GM23338 (cell line): Measurements from ENCODE around the gene MLLT3. TPM values are rescaled to one million over a fixed set of nuclear protein-coding genes. Genes with fewer than 3 reads are reported as not detected.

Experiments
- ATAC-seq: fragments of 200-7000 bp; cut with Tn5 transposase; 3 replicates; pipeline ENCODE4 v1.9.1; 2020
- DNase-seq: peaks from one replicate; pipeline ENCODE4 v3.0.0-alpha.2; 2015; ENCODE audit warnings: low spot score
- H2AFZ ChIP-seq: fragments of 200-600 bp; sonication (generic); 2 replicates; pipeline ENCODE4 v1.8.0; 2016; ENCODE audit warnings: antibody characterized with exemption, mild to moderate bottlenecking, moderate library complexity
- H3F3A ChIP-seq: fragments of 200-600 bp; sonication (generic); replicated peaks from 2 replicates; pipeline ENCODE4 v1.8.0; 2017; ENCODE audit warnings: antibody characterized with exemption, mixed run types, low read depth
- H3K27ac ChIP-seq: fragments of 200-600 bp; sonication (generic); 2 replicates; pipeline ENCODE4 v1.6.1; 2016; ENCODE audit warnings: low read depth
- H3K27me3 ChIP-seq: fragments of 200-600 bp; sonication (generic); 2 replicates; pipeline ENCODE4 v1.8.0; 2016; ENCODE audit warnings: mild to moderate bottlenecking, mixed run types, moderate library complexity; ENCODE audit not compliant: insufficient read depth
- H3K36me3 ChIP-seq: fragments of 200-600 bp; sonication (generic); 2 replicates; pipeline ENCODE4 v1.8.0; 2016; ENCODE audit warnings: mild to moderate bottlenecking; ENCODE audit not compliant: insufficient read depth
- H3K4me1 ChIP-seq: fragments of 200-600 bp; sonication (generic); 2 replicates; pipeline ENCODE4 v1.8.0; 2016; ENCODE audit warnings: mild to moderate bottlenecking, moderate library complexity; ENCODE audit not compliant: insufficient read depth
- H3K4me2 ChIP-seq: fragments of 200-600 bp; sonication (generic); 2 replicates; pipeline ENCODE4 v1.7.1; 2017; ENCODE audit warnings: mixed run types
- H3K4me3 ChIP-seq: fragments of 200-600 bp; sonication (generic); 2 replicates; pipeline ENCODE4 v1.6.1; 2016; ENCODE audit warnings: mixed run types
- H3K79me2 ChIP-seq: fragments of 200-600 bp; sonication (generic); replicated peaks from 2 replicates; pipeline ENCODE4 v1.8.0; 2017; ENCODE audit warnings: mild to moderate bottlenecking; ENCODE audit not compliant: insufficient read depth
- H3K9me2 ChIP-seq: fragments of 200-600 bp; sonication (generic); 2 replicates; pipeline ENCODE4 v1.8.0; 2017; ENCODE audit not compliant: insufficient read depth
- H4K20me1 ChIP-seq: fragments of 200-600 bp; sonication (generic); replicated peaks from 2 replicates; pipeline ENCODE4 v1.8.0; 2017; ENCODE audit warnings: mild to moderate bottlenecking; ENCODE audit not compliant: insufficient read depth
- H3K27ac Mint-ChIP-seq: 2 replicates; pipeline ENCODE4 v1.8.0; 2020; ENCODE audit warnings: inconsistent platforms, mild to moderate bottlenecking, moderate library complexity, mixed read lengths
- H3K27me3 Mint-ChIP-seq: 3 replicates; pipeline ENCODE4 v1.8.0; 2022; ENCODE audit warnings: low read depth, mild to moderate bottlenecking, moderate library complexity, mixed read lengths, inconsistent platforms; ENCODE audit not compliant: insufficient read depth, poor library complexity
- H3K36me3 Mint-ChIP-seq: 3 replicates; pipeline ENCODE4 v1.8.0; 2021; ENCODE audit warnings: low read depth, mild to moderate bottlenecking, inconsistent platforms, moderate library complexity, mixed read lengths
- H3K4me1 Mint-ChIP-seq: 3 replicates; pipeline ENCODE4 v1.8.0; 2020; ENCODE audit warnings: mild to moderate bottlenecking, inconsistent platforms, mixed read lengths
- H3K4me3 Mint-ChIP-seq: 3 replicates; pipeline ENCODE4 v1.8.0; 2021; ENCODE audit warnings: moderate library complexity, mild to moderate bottlenecking, inconsistent platforms, mixed read lengths
- H3K9me3 Mint-ChIP-seq: 3 replicates; pipeline ENCODE4 v1.8.0; 2020; ENCODE audit warnings: moderate library complexity, mild to moderate bottlenecking, inconsistent platforms, mixed read lengths
- CREB1 ChIP-seq: fragments of 250-450 bp; sonication (Bioruptor Pico); IDR thresholded peaks from 2 replicates; pipeline ENCODE4 v1.5.0; 2020; ENCODE audit warnings: low read depth, mild to moderate bottlenecking, moderate library complexity
- JUNB ChIP-seq: IDR thresholded peaks from one replicate; pipeline ENCODE4 v1.6.1; 2016; ENCODE audit warnings: antibody characterized with exemption; ENCODE audit not compliant: unreplicated experiment
- STAT1 ChIP-seq: IDR thresholded peaks from one replicate; pipeline ENCODE4 v1.6.1; 2016; ENCODE audit warnings: antibody characterized with exemption; ENCODE audit not compliant: unreplicated experiment
- ZNF114 ChIP-seq: fragments of 250-450 bp; sonication (Bioruptor Pico); IDR thresholded peaks from 2 replicates; pipeline ENCODE4 v1.5.0; 2020; ENCODE audit warnings: mild to moderate bottlenecking, moderate library complexity
- polyA plus RNA-seq: library from polyadenylated mRNA; unstranded; fragments of >200 nt; fragmentation: Nextera tagmentation; extraction: Ambion mirVana; gene quantifications from 2 replicates; pipeline ENCODE4 v1.2.1, GENCODE V29; 2016
- total RNA-seq: library from RNA; depleted of rRNA; stranded (reverse); fragments of >200 nt; shearing (Covaris generic); gene quantifications from 2 replicates; pipeline ENCODE4 v1.2.3, GENCODE V29; 2014
- TF ChIP-seq, protein P1 (sequence below): IDR thresholded peaks from 2 replicates; pipeline ENCODE4 v1.6.1; 2016; ENCODE audit warnings: antibody characterized with exemption
- TF ChIP-seq, protein P2 (sequence below), 2 experiments: fragments of 200-600 bp in 1 of 2; sonication (generic) in 1 of 2; conservative IDR thresholded peaks; 2 replicates each; pipeline versions ENCODE4 v1.5.1 to v1.6.1; 2016 to 2017; ENCODE audit warnings: antibody characterized with exemption in 2 of 2, low read depth in 2 of 2, mild to moderate bottlenecking in 2 of 2, moderate library complexity in 1 of 2

The MLLT3 gene
- total and polyA plus RNA-seq, 2 experiments from 2014 or later, result 7.5 to 9.5 TPM

DNA sequence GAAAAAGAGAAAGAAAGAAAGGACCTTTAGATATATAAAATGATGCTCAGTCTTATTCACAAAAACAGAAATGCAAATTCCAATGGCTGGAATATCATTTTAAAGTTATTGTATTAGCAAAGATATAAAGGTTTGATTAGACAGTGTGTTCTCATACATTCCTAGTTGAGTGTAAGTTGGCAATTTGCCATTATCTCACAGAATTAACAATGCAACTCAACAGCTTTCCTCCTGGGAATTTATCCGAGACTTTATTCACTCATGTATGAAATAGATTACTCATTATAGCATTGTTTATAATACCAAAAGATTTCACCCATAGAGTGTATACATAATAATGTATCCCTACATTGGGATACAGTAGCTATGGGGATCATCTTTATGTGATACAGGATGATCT, 27.1 kb upstream of the MLLT3 start:
- no peak for DNase-seq
- H3K4me1 Mint-ChIP-seq, result peaks cover 3% of the 10 kb centered on the region; the same call in 2 of the 3 replicates
- 0 out of 3 replicates have a peak, but pooled peaks cover 4% of the 10 kb centered on the region for H3K36me3 Mint-ChIP-seq
- Histone ChIP-seq H4K20me1 (no peaks in the 10 kb centered on the region), H3K4me1 (no peaks in the 10 kb centered on the region), H2AFZ (no peak overlapping the region), H3K36me3 (no peaks in the 10 kb centered on the region), H3F3A (no peaks in the 10 kb centered on the region), H3K27ac (no peak overlapping the region), H3K79me2 (no peaks in the 10 kb centered on the region), H3K4me2 (no peak overlapping the region), H3K27me3 (no peaks in the 10 kb centered on the region), H3K9me2 (no peaks in the 10 kb centered on the region), H3K4me3 (no peak overlapping the region)
- no peaks in the 10 kb centered on the region; the same call in 2 of the 3 replicates for H3K9me3 Mint-ChIP-seq
- H3K27ac Mint-ChIP-seq, result no peak overlapping the region
- no peaks in the 10 kb centered on the region for H3K27me3 Mint-ChIP-seq
- ATAC-seq, result no peak
- TF ChIP-seq, protein P1, sequence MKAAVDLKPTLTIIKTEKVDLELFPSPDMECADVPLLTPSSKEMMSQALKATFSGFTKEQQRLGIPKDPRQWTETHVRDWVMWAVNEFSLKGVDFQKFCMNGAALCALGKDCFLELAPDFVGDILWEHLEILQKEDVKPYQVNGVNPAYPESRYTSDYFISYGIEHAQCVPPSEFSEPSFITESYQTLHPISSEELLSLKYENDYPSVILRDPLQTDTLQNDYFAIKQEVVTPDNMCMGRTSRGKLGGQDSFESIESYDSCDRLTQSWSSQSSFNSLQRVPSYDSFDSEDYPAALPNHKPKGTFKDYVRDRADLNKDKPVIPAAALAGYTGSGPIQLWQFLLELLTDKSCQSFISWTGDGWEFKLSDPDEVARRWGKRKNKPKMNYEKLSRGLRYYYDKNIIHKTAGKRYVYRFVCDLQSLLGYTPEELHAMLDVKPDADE, result no peak
- TF ChIP-seq JUNB, result no peak
- H3K4me3 Mint-ChIP-seq, result no peak overlapping the region

DNA sequence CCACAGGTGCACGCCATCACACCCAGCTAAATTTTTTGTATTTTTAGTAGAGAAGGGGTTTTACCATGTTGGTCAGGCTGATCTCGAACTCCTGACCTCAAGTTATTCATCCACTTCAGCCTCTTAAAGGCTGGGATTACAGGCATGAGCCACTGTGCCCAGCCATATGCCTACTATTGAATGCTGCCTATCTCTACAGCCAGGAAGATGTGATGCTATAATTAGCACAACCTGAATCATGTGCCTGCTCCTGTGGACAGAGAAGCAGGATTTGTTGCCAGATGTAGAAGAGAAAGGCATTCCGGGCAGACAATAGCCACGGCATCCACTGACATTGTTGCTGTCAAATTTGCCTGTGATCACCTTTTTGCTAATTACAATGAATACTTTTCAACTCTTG, 24.4 kb upstream of the MLLT3 start:
- H4K20me1 ChIP-seq, result no peaks in the 10 kb centered on the region
- no peak overlapping the region for H3K27ac ChIP-seq
- no peaks in the 10 kb centered on the region for H3K36me3 Mint-ChIP-seq
- peaks cover 3% of the 10 kb centered on the region; the same call in 2 of the 3 replicates for H3K4me1 Mint-ChIP-seq
- no peak overlapping the region for H3K4me3 ChIP-seq
- no peaks in the 10 kb centered on the region for H3K27me3 ChIP-seq
- H3K9me2 ChIP-seq, result no peaks in the 10 kb centered on the region
- DNase-seq (peak; percentile 34), ATAC-seq (peak; percentile 45; the same call in 1 of the 3 replicates)
- no peak overlapping the region for H3K27ac Mint-ChIP-seq
- no peaks in the 10 kb centered on the region for H3F3A ChIP-seq
- H3K79me2 ChIP-seq, result no peaks in the 10 kb centered on the region
- no peaks in the 10 kb centered on the region for H3K9me3 Mint-ChIP-seq
- no peaks in the 10 kb centered on the region for H3K36me3 ChIP-seq
- no peak for TF ChIP-seq STAT1
- H3K4me2 ChIP-seq, result no peak overlapping the region
- H3K27me3 Mint-ChIP-seq, result no peaks in the 10 kb centered on the region
- no peaks in the 10 kb centered on the region for H3K4me1 ChIP-seq
- no peak overlapping the region for H2AFZ ChIP-seq
- no peak overlapping the region for H3K4me3 Mint-ChIP-seq

DNA sequence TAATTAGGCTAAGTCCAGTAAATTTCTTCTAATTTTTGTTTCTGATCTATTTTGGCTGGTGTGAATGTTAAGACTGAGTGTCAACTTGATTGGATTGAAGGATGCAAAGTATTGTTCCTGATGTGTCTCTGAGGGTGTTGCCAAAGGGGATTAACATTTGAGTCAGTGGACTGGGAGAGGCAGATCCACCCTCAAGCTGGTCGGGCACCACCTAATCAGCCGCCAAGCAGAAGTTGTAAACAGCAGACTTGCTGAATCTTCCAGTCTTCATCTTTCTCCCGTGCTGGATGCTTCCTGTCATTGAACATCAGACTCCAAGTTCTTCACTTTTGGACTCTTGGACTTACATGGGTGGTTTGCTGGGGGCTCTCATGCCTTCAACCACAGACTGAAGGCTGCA, 21.4 kb upstream of the MLLT3 start:
- DNase-seq (no peak), ATAC-seq (no peak)
- Histone ChIP-seq H4K20me1 (no peaks in the 10 kb centered on the region), H2AFZ (peak overlapping the region; percentile 15; the same call in 1 of the 2 replicates), H3K9me2 (no peaks in the 10 kb centered on the region), H3K36me3 (no peaks in the 10 kb centered on the region), H3F3A (no peaks in the 10 kb centered on the region), H3K4me2 (no peak overlapping the region), H3K27ac (no peak overlapping the region), H3K27me3 (no peaks in the 10 kb centered on the region), H3K79me2 (no peaks in the 10 kb centered on the region), H3K4me3 (no peak overlapping the region), H3K4me1 (no peaks in the 10 kb centered on the region)
- Mint-ChIP-seq H3K4me1 (peaks cover 3% of the 10 kb centered on the region; the same call in 2 of the 3 replicates), H3K27me3 (no peaks in the 10 kb centered on the region), H3K4me3 (no peak overlapping the region), H3K36me3 (no peaks in the 10 kb centered on the region), H3K9me3 (no peaks in the 10 kb centered on the region), H3K27ac (no peak overlapping the region)
- TF ChIP-seq, protein P2, sequence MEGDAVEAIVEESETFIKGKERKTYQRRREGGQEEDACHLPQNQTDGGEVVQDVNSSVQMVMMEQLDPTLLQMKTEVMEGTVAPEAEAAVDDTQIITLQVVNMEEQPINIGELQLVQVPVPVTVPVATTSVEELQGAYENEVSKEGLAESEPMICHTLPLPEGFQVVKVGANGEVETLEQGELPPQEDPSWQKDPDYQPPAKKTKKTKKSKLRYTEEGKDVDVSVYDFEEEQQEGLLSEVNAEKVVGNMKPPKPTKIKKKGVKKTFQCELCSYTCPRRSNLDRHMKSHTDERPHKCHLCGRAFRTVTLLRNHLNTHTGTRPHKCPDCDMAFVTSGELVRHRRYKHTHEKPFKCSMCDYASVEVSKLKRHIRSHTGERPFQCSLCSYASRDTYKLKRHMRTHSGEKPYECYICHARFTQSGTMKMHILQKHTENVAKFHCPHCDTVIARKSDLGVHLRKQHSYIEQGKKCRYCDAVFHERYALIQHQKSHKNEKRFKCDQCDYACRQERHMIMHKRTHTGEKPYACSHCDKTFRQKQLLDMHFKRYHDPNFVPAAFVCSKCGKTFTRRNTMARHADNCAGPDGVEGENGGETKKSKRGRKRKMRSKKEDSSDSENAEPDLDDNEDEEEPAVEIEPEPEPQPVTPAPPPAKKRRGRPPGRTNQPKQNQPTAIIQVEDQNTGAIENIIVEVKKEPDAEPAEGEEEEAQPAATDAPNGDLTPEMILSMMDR (conservative IDR thresholded peaks at IDR 0.05; ENCODE audit: low read depth in 2 of 2), result no peak
- TF ChIP-seq CREB1 (CRISPR knock-in tag), result no peak
- TF ChIP-seq, protein P1, result no peak
- TF ChIP-seq STAT1, result no peak
- no peak for TF ChIP-seq ZNF114 (CRISPR knock-in tag)
- no peak for TF ChIP-seq JUNB
